Activated CD4-positive, alpha-beta T cell treated with anti-CD3 and anti-CD28 coated beads for 4 hours (primary cell): Measurements from ENCODE around the gene BCAS1.

Source experiments
- DNase-seq, 2 donors: peaks; one replicate each; pipeline ENCODE4 v3.0.0-alpha.2; 2020

BCAS1 gene

GRCh38 chr20:53957451-53958172, 112.8 kb downstream of the BCAS1 start:
- no peak for DNase-seq

- DNase-seq, result no peak
Measured at GRCh38 chr20:53956013-53956715, 114.2 kb downstream of the BCAS1 start.

- no peak for DNase-seq
Measured at GRCh38 chr20:53954723-53955658, 115.4 kb downstream of the BCAS1 start.

DNA sequence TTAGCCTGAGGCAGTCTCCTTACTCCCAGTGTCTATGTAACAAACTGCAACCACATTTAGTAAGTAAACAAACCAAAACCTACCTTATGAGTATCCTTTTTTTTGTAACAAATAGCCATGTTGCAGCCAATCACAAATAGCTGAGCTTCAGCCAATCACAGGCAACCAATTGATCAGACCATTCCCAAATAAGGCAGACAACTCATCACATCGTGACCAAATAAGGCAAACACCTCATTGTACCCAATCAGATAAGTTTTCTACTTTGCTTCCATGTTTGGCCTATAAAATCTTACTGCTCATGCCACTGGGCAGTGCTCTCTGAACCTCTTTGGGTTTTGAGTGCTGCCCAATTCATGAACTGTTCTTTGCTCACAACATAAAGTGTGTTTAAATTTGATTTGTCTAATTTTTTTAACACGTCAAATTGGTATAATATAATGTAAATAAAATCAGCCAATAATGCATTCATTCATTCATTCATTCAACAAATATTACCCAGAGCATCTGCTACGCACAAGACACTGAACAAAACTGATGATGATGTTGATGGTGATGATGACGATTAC, 117.8 kb downstream of the BCAS1 start:
- DNase-seq, result no peak

- no peak for DNase-seq
Measured at GRCh38 chr20:53950578-53950977, 119.8 kb downstream of the BCAS1 start.

- DNase-seq, result no peak
Measured at GRCh38 chr20:53950031-53950430, 120.4 kb downstream of the BCAS1 start.

- DNase-seq, result peak; percentile 75
Measured at GRCh38 chr20:53949319-53949839, 121.0 kb downstream of the BCAS1 start.

GRCh38 chr20:53948383-53949318, 121.7 kb downstream of the BCAS1 start:
- no peak for DNase-seq

DNA sequence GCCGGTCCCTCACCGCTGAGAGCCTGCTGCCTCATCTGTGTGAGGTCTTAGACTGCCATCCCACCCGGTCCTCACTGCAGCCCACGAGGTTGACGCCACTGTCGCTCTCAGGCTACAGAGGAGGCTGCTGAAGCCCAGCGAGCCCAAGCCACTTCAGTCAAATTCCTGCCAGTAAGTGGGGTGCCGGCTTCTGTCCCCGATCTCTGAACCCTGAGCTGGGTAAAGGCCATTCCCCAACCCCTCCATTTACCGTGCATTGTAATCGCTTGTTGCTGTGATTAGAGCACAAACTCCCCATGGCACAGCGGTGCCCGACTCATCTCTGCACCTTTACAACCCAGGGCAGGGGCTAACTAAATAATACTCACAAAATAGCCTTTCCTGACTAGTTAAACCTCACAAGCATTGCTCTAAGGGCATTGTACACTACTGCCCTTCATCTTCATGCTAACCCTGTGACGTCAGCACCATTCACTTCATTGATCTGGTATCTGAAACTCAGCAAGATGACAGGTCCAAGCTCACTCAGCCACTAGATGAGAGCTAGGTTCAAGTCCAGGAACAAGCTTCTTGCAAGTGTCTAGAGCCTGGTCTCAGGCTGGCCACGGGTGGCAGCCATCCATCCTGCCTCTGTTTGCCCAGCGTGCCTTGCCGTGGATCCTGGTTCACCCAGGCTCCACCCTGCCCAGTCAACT, 122.7 kb downstream of the BCAS1 start:
- DNase-seq, result no peak

GRCh38 chr20:53946106-53946505, 124.3 kb downstream of the BCAS1 start:
- no peak for DNase-seq

GRCh38 chr20:53945478-53945877, 124.9 kb downstream of the BCAS1 start:
- DNase-seq, result no peak

- no peak for DNase-seq
Measured at GRCh38 chr20:53944796-53945195, 125.6 kb downstream of the BCAS1 start.

GRCh38 chr20:53943522-53944291, 126.7 kb downstream of the BCAS1 start:
- DNase-seq, result peak; percentile 31 to 41

DNA sequence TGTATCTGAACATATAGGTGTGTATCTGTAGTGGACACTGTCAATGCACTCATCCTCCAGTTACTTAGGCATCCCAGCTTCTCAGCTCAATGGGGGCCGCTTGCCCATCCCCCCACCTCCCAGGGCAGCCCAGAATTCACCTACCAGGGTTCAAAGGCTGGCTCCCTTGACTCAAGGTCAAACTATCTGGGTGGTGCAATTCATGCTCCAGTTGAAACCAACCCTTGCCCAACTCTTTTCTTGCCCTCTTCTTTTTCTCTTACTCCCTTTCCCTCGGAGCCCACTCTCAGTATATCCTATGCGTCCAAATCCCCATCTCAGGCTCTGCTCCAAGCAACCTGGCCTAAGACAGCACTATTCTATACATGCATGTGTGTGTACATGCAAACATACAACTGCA, 127.4 kb downstream of the BCAS1 start:
- DNase-seq, result no peak

DNA sequence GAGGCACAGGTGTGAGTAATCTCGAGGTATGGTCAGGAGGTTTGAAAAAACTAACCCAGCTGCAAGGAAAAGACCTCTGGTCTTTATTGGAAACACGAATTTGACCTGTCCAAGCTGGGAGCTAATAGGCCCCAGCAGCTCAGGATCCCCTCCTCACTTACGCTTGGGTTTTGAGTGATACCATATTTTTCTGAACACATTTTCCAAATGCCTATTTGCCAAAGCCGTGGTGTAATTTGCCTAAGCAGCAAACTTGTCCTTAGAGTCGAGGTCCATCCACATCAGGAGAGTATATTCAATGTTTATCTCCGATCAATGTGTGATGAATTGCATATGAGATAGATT, 128.0 kb downstream of the BCAS1 start:
- DNase-seq, result no peak

DNA sequence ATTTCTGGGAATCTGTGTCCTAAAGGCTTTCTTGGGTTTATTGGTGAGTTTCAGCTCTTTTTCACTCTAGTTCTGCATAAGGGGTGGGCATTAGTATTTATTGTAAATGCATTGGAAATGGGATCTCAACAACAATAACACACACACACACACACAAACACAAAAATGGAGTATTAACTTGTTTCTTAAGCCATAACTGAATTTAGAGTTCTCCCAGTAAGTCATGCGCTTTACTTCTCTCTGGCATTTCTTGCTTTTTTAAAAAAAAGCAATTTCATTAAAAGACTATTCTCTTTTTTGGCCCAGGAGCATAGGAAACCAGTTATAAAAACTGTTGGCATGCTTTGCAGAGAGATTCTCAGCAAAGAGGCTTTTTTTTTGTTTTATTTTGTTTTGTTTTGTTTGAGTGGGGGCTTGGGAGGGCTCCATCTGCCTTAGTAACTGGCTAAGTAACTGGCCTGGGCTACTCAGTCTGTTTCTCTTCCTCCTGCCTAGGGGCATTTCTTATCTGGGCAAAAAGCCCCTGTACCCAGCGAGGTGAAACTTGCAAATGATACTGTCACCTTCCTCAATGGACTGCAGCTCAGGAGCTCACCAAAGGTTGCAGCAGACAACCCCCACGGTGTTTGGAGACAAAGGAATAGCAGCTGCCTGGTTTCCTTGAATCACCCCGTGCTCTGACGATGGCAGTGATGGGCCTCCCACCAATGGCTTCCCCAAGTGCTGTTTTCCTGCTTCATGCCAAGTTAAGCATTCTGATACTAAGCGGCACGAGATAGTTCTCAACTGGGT, 128.5 kb downstream of the BCAS1 start:
- no peak for DNase-seq

DNA sequence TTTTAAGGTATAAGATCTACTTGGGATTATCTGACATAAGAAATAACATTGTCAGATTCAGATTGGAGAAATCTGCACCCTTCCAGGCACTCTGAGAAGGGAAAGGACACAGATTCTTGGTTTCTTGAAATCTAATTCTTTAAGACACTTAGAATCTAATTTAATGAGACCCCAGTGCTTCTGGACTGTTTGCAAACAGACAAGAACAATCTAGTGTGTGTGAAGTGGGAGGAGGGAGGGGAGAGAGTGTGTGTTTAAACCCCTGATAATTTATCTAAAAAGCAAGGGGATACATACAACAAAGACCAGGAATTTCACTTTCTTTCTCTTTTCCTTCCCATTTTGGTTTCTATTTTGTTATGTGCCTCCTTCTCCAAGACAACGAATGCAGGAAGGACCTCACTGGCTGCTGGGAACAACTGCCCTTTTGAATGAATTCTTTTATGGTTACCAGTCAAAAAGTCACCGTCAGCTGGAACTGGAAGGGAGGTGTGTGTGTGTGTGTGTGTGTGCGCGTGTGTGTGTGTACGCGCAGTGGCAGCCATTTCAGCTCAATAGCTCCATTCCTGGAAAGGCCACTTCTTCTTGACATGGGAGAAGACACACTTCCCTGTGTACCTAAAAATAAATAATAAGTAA, 129.4 kb downstream of the BCAS1 start:
- DNase-seq, result no peak

- no peak for DNase-seq
Measured at GRCh38 chr20:53940360-53940702, 130.1 kb downstream of the BCAS1 start.
